ENCODE results near the gene PCSK9.

The PCSK9 gene

GRCh38 chr1:55067022-55067778 is 27.9 kb downstream of the PCSK9 start:
- DNase-seq (ENCODE audit: low spot score), result no peak
- in situ Hi-C loops (cut with MboI; ENCODE audit: low sequenced_read_pairs, unreplicated experiment), result no loop called here
- TF ChIP-seq CTCF (IDR thresholded peaks at IDR 0.05; ENCODE audit: borderline replicate concordance, control extremely low read depth, extremely low read depth, insufficient read depth, missing control alignments), result no peak

GRCh38 chr1:55067914-55068313 is 28.6 kb downstream of the PCSK9 start:
- DNase-seq (ENCODE audit: low spot score), result no peak
- in situ Hi-C loops (cut with MboI; ENCODE audit: low sequenced_read_pairs, unreplicated experiment), result no loop called here
- TF ChIP-seq CTCF (IDR thresholded peaks at IDR 0.05; ENCODE audit: borderline replicate concordance, control extremely low read depth, extremely low read depth, insufficient read depth, missing control alignments), result no peak

GRCh38 chr1:55068638-55069037 is 29.3 kb downstream of the PCSK9 start:
- DNase-seq (ENCODE audit: low spot score), result no peak
- no peak for TF ChIP-seq CTCF (IDR thresholded peaks at IDR 0.05; ENCODE audit: borderline replicate concordance, control extremely low read depth, extremely low read depth, insufficient read depth, missing control alignments)
- in situ Hi-C loops (cut with MboI; ENCODE audit: low sequenced_read_pairs, unreplicated experiment), result no loop called here

- in situ Hi-C loops (cut with MboI; ENCODE audit: low sequenced_read_pairs, unreplicated experiment), result no loop called here
- no peak for DNase-seq (ENCODE audit: low spot score)
- TF ChIP-seq CTCF (IDR thresholded peaks at IDR 0.05; ENCODE audit: borderline replicate concordance, control extremely low read depth, extremely low read depth, insufficient read depth, missing control alignments), result no peak
Observed at GRCh38 chr1:55069280-55069679, 29.9 kb downstream of the PCSK9 start.

- no peak for DNase-seq (ENCODE audit: low spot score)
- in situ Hi-C loops (cut with MboI; ENCODE audit: low sequenced_read_pairs, unreplicated experiment), result no loop called here
- no peak for TF ChIP-seq CTCF (IDR thresholded peaks at IDR 0.05; ENCODE audit: borderline replicate concordance, control extremely low read depth, extremely low read depth, insufficient read depth, missing control alignments)
Observed at GRCh38 chr1:55070293-55071164, 31.2 kb downstream of the PCSK9 start.

GRCh38 chr1:55071477-55071876 is 32.1 kb downstream of the PCSK9 start:
- no peak for DNase-seq (ENCODE audit: low spot score)
- peak; percentile 13 for TF ChIP-seq CTCF (IDR thresholded peaks at IDR 0.05; ENCODE audit: borderline replicate concordance, control extremely low read depth, extremely low read depth, insufficient read depth, missing control alignments)
- in situ Hi-C loops (cut with MboI; ENCODE audit: low sequenced_read_pairs, unreplicated experiment), result no loop called here
